Glutamatergic neuron (in vitro differentiated cells): Measurements from ENCODE around the gene LGR5. TPM values are rescaled to one million over a fixed set of nuclear protein-coding genes. Genes with fewer than 3 reads are reported as not detected.

ENCODE experiments used
- DNase-seq: peaks from one replicate; pipeline ENCODE4 v3.0.0; 2022
- H3K27ac Mint-ChIP-seq: one replicate; pipeline ENCODE4 v1.8.0; 2020; ENCODE audit warnings: mild to moderate bottlenecking, mixed read lengths, inconsistent platforms; ENCODE audit not compliant: unreplicated experiment
- H3K27me3 Mint-ChIP-seq: one replicate; pipeline ENCODE4 v1.8.0; 2020; ENCODE audit warnings: mild to moderate bottlenecking, moderate library complexity, mixed read lengths, inconsistent platforms; ENCODE audit not compliant: unreplicated experiment
- H3K36me3 Mint-ChIP-seq: one replicate; pipeline ENCODE4 v1.8.0; 2020; ENCODE audit warnings: mild to moderate bottlenecking, mixed read lengths, inconsistent platforms; ENCODE audit not compliant: unreplicated experiment
- H3K4me1 Mint-ChIP-seq: one replicate; pipeline ENCODE4 v1.8.0; 2020; ENCODE audit warnings: mild to moderate bottlenecking, low read depth, mixed read lengths, inconsistent platforms; ENCODE audit not compliant: unreplicated experiment
- H3K4me3 Mint-ChIP-seq: one replicate; pipeline ENCODE4 v1.8.0; 2020; ENCODE audit warnings: mild to moderate bottlenecking, mixed read lengths, inconsistent platforms; ENCODE audit not compliant: unreplicated experiment
- H3K9me3 Mint-ChIP-seq: one replicate; pipeline ENCODE4 v1.8.0; 2020; ENCODE audit warnings: mild to moderate bottlenecking, moderate library complexity, mixed read lengths, inconsistent platforms; ENCODE audit not compliant: unreplicated experiment
- CTCF ChIP-seq: fragments of 200-600 bp; sonication (generic); IDR thresholded peaks from one replicate; pipeline ENCODE4 v1.5.0; 2021; ENCODE audit not compliant: partially characterized antibody, unreplicated experiment
- total RNA-seq: library from RNA; stranded (reverse); fragmentation: NEBNext Ultra II Directional; extraction: Animal tissue kit (Norgen Biotek cat#: 25700); gene quantifications from one replicate; pipeline ENCODE4 v1.2.1, GENCODE V29; 2021; ENCODE audit not compliant: unreplicated experiment

LGR5 gene
- total RNA-seq, 1 donor from 2014 or later = 3.1 TPM

DNA sequence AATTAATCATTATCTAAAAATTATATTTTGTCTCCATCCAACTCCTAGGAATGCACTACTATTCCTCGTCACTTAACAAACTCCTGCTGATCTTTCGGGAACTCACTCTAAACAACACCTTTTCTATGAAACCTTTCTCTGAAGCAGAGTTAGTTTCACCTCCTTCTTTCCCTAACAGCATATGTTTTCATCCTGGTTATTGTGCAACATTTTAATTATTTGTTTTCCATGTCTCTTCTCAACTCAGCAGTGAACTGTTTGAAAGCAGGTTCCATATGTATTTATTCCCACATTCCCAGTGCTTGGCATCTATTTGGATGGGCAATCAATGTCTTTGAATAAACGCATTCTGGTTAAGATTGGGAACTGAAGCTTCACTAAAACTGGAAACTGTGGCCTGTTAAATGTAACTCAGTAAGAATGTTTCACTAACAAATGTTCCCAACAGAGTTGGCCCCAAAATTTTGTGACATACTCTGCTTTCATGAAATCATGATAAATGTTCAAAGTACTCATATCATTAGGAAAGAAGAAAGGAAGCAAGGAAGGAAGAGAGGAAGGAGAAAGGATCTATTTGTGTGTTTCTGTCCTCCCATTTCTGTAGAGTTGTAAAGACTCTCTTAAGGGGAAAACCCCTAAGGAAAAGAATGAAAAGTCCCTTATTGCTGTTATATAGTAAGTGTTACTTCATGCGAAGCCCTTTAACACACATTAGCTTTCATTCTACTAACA is 13.9 kb upstream of the LGR5 start:
- Mint-ChIP-seq H3K27me3 (no peaks in the 10 kb centered on the region), H3K4me1 (no peaks in the 10 kb centered on the region), H3K36me3 (no peaks in the 10 kb centered on the region), H3K9me3 (no peaks in the 10 kb centered on the region), H3K27ac (no peak overlapping the region), H3K4me3 (no peak overlapping the region)
- no peak for DNase-seq
- no peak for TF ChIP-seq CTCF

DNA sequence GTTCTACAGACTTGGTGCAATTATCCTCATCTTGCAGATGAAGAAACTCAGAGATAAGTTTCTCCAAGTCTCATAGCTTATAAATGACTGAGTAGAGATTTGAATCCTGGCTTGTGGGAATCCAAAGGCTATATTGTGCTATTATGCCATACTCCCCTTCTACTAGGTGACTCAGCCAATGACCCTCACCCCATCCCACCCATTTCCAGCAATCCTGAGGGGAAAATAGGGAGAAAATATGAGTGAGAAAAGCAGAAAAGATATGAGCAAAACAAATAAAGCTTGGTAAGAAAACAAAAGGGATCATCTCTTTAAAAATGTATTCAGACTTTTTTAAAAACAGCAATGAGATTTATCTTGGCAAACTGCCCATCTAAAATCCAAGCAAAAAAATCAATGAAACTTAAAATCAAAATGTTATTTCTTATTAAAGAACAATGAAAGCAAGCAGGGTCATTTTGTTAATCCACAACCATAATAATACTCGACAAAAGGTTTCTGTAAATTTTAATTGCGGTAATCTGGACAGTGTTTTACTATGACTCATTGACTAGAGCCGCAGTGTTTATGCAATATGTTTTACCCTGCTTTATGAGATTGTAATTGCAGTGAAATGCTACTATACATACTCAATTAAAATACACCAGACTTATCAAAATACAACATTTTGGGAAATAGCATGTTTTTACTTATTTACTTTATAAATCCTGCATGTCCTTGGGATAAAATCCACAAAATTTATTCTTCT is 13.1 kb upstream of the LGR5 start:
- no peak overlapping the region for H3K27ac Mint-ChIP-seq
- no peak overlapping the region for H3K4me3 Mint-ChIP-seq
- no peaks in the 10 kb centered on the region for H3K27me3 Mint-ChIP-seq
- no peak for TF ChIP-seq CTCF
- H3K36me3 Mint-ChIP-seq = no peaks in the 10 kb centered on the region
- H3K9me3 Mint-ChIP-seq = no peaks in the 10 kb centered on the region
- no peak for DNase-seq
- no peaks in the 10 kb centered on the region for H3K4me1 Mint-ChIP-seq

DNA sequence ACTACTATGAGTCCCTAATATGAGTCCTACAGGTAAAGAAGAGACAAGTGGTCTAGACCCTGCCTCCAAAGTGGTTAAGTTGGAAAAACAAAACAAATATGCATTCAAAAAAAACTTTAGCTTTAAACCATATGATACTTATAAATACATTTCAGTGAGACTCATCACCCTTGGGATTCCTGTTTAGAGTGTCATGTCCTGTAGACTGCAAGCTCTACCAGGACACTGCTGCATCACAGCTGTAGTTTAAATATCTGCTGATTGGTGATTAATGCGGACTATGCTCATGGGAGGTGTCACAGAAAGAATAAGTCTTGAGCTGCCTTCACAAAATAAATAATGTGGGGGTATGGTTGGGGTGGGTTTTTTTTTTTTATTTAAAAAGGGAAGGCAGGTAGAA is 8.8 kb upstream of the LGR5 start:
- Mint-ChIP-seq H3K27me3 (no peaks in the 10 kb centered on the region), H3K4me3 (no peak overlapping the region), H3K27ac (no peak overlapping the region), H3K4me1 (no peaks in the 10 kb centered on the region), H3K9me3 (peaks cover 6% of the 10 kb centered on the region), H3K36me3 (peaks cover 23% of the 10 kb centered on the region)
- TF ChIP-seq CTCF = no peak
- no peak for DNase-seq

- H3K9me3 Mint-ChIP-seq = peaks cover 6% of the 10 kb centered on the region
- no peak overlapping the region for H3K27ac Mint-ChIP-seq
- no peaks in the 10 kb centered on the region for H3K4me1 Mint-ChIP-seq
- no peak for TF ChIP-seq CTCF
- no peak for DNase-seq
- peaks cover 29% of the 10 kb centered on the region for H3K36me3 Mint-ChIP-seq
- no peaks in the 10 kb centered on the region for H3K27me3 Mint-ChIP-seq
- no peak overlapping the region for H3K4me3 Mint-ChIP-seq
These were observed 7.6 kb upstream of the LGR5 start for GRCh38 chr12:71431991-71432390.

DNA sequence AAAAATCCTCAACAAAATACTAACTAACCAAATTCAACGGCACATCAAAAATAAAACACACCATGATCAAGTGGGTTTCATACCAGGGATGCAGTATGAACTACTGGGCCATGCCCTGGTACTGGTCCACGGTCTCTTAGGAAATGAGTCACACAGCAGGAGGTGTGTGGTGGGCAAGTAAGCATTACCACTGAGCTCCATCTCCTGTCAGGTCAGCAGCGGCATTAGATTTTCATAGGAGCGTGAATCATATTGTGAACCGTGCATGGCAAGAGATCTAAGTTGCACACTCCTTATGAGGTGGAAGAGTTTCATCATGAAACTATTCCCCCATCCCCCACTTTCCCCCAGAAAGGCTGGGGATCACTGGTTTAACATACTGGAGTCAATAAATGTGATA is 6.7 kb upstream of the LGR5 start:
- Mint-ChIP-seq H3K4me3 (no peak overlapping the region), H3K27me3 (no peaks in the 10 kb centered on the region), H3K4me1 (no peaks in the 10 kb centered on the region), H3K36me3 (peaks cover 36% of the 10 kb centered on the region), H3K27ac (no peak overlapping the region), H3K9me3 (peaks cover 8% of the 10 kb centered on the region)
- no peak for TF ChIP-seq CTCF
- no peak for DNase-seq
